Measurements from ENCODE around the gene TRIM72. TPM values are rescaled to one million over a fixed set of nuclear protein-coding genes. Genes with fewer than 3 reads are reported as not detected.

TRIM72 gene
- total RNA-seq, 1 experiment from 2014 or later: 1.8 TPM

- peaks cover 11% of the 10 kb centered on the region for H3K4me1 Mint-ChIP-seq
- TF ChIP-seq ELF4 (CRISPR knock-in tag; IDR thresholded peaks at IDR 0.05; ENCODE audit: low read depth) (no peak), OVOL2 (CRISPR knock-in tag; IDR thresholded peaks at IDR 0.05; ENCODE audit: borderline replicate concordance) (no peak), CREM (CRISPR knock-in tag; IDR thresholded peaks at IDR 0.05) (no peak), RORB (CRISPR knock-in tag; IDR thresholded peaks at IDR 0.05) (no peak), NR3C1 (CRISPR knock-in tag; conservative IDR thresholded peaks at IDR 0.05; ENCODE audit: low read depth) (no peak), SP1 (CRISPR knock-in tag; conservative IDR thresholded peaks at IDR 0.05) (no peak)
- ChIA-PET CTCF (no interaction called here), POLR2A (interaction anchor here (1.8 kb wide), 1 partner anchor 11 kb away, joined by 6 read pairs; the partner anchor contains the start of gene FUS)
- ATAC-seq (no peak), DNase-seq (ENCODE audit: low spot score) (no peak)
- peaks cover 98% of the 10 kb centered on the region for H3K36me3 Mint-ChIP-seq
- no peaks in the 10 kb centered on the region for H3K9me3 Mint-ChIP-seq
- no peak overlapping the region for H3K4me3 Mint-ChIP-seq
- no peaks in the 10 kb centered on the region for H3K27me3 Mint-ChIP-seq (ENCODE audit: low read depth)
- no peak overlapping the region for H3K27ac Mint-ChIP-seq
Measured at GRCh38 chr16:31190818-31191444, 23.0 kb upstream of the TRIM72 start.

- TF ChIP-seq NFATC4 (CRISPR knock-in tag; IDR thresholded peaks at IDR 0.05): no peak
- no peak for TF ChIP-seq FOXP1 (CRISPR knock-in tag; IDR thresholded peaks at IDR 0.05; ENCODE audit: borderline replicate concordance)
- TF ChIP-seq ZSCAN18 (CRISPR knock-in tag; IDR thresholded peaks at IDR 0.05): no peak
- no peak for TF ChIP-seq MYBL2 (CRISPR knock-in tag; IDR thresholded peaks at IDR 0.05)
- TF ChIP-seq ESRRA (CRISPR knock-in tag; IDR thresholded peaks at IDR 0.05; ENCODE audit: borderline replicate concordance): no peak
- no peak for TF ChIP-seq ZMAT4 (CRISPR knock-in tag; IDR thresholded peaks at IDR 0.05)
- no peak for TF ChIP-seq NR2C2 (CRISPR knock-in tag; IDR thresholded peaks at IDR 0.05)
- no peak for TF ChIP-seq ZNF512 (CRISPR knock-in tag; IDR thresholded peaks at IDR 0.05; ENCODE audit: borderline replicate concordance)
- no peak for TF ChIP-seq STAT6 (CRISPR knock-in tag; conservative IDR thresholded peaks at IDR 0.05; ENCODE audit: low read depth)
- TF ChIP-seq ZNF396 (CRISPR knock-in tag; IDR thresholded peaks at IDR 0.05; ENCODE audit: borderline replicate concordance): no peak
- TF ChIP-seq TP53 (CRISPR knock-in tag; IDR thresholded peaks at IDR 0.05): no peak
- no peak for TF ChIP-seq RORB (CRISPR knock-in tag; IDR thresholded peaks at IDR 0.05)
- TF ChIP-seq SMAD4 (CRISPR knock-in tag; IDR thresholded peaks at IDR 0.05): no peak
- TF ChIP-seq OVOL2 (CRISPR knock-in tag; IDR thresholded peaks at IDR 0.05; ENCODE audit: borderline replicate concordance): no peak
- no peaks in the 10 kb centered on the region for H3K27me3 Mint-ChIP-seq (ENCODE audit: low read depth)
- ATAC-seq: no peak
- H3K36me3 Mint-ChIP-seq: peaks cover 95% of the 10 kb centered on the region
- no peak for DNase-seq (ENCODE audit: low spot score)
- H3K4me1 Mint-ChIP-seq: peaks cover 4% of the 10 kb centered on the region; the same call in 1 of the 2 replicates
- POLR2A ChIA-PET: interaction anchor here (1.5 to 1.8 kb wide), 2 partner anchors 9 to 12 kb away, joined by 6 to 8 read pairs; partner anchors contain the start of gene FUS
- CTCF ChIA-PET: interaction anchor here (0.6 kb wide), 1 partner anchor 228 kb away, joined by 3 read pairs; no protein-coding TSS in a partner anchor
- H3K27ac Mint-ChIP-seq: no peak overlapping the region; the same call in 1 of the 2 replicates
- no peaks in the 10 kb centered on the region for H3K9me3 Mint-ChIP-seq
- no peak overlapping the region for H3K4me3 Mint-ChIP-seq
Measured at GRCh38 chr16:31191697-31192428, 22.1 kb upstream of the TRIM72 start.
